Common myeloid progenitor, CD34-positive (primary cell): Measurements from ENCODE around the gene CAMTA1.

Experiments
- CTCF ChIA-PET: fragments of 350-600 bp; sonication (Branson Sonifier 250); formaldehyde crosslinking; loops from one replicate; lab custom pipeline; 2021; ENCODE audit warnings: antibody characterized with exemption; lab: Charles Lee
- POLR2A ChIA-PET: fragments of 350-600 bp; sonication (Branson Sonifier 250); formaldehyde crosslinking; loops from one replicate; lab custom pipeline; 2021; ENCODE audit warnings: antibody characterized with exemption; lab: Charles Lee
- DNase-seq, 3 donors: peaks; one replicate each; pipeline versions ENCODE4 v3.0.0 to v3.0.0-alpha.2; 2013
- H3K27ac ChIP-seq, 2 experiments: 1 replicate in 1 of 2; 2 replicates in 1 of 2; pipeline ENCODE4 v1.7.0; 2013; ENCODE audit warnings: inconsistent platforms in 2 of 2, low read length in 2 of 2, mild to moderate bottlenecking in 2 of 2, low read depth in 1 of 2, moderate library complexity in 1 of 2; ENCODE audit not compliant: severe bottlenecking in 2 of 2, insufficient read depth in 1 of 2, poor library complexity in 1 of 2
- H3K27me3 ChIP-seq, 5 experiments: replicated peaks in 2 of 5; 1 replicate in 3 of 5; 2 replicates in 2 of 5; pipeline versions ENCODE4 v1.6.1 to v1.7.0; 2013; ENCODE audit warnings: low read length in 4 of 5, mild to moderate bottlenecking in 2 of 5, moderate library complexity in 2 of 5, inconsistent platforms in 1 of 5; ENCODE audit not compliant: insufficient read depth in 5 of 5, control insufficient read depth in 4 of 5
- H3K36me3 ChIP-seq, 4 experiments: 1 replicate in 2 of 4; 2 replicates in 2 of 4; pipeline versions ENCODE4 v1.6.1 to v1.7.0; 2013; ENCODE audit warnings: low read length in 3 of 4, control low read depth in 1 of 4, mild to moderate bottlenecking in 1 of 4; ENCODE audit not compliant: control insufficient read depth in 4 of 4, insufficient read depth in 4 of 4
- H3K4me1 ChIP-seq, 4 experiments: 1 replicate in 3 of 4; 2 replicates in 1 of 4; pipeline versions ENCODE4 v1.6.1 to v1.7.1; 2013; ENCODE audit warnings: low read length in 3 of 4, mild to moderate bottlenecking in 3 of 4, control low read depth in 1 of 4, inconsistent platforms in 1 of 4, moderate library complexity in 1 of 4; ENCODE audit not compliant: control insufficient read depth in 4 of 4, insufficient read depth in 4 of 4; ENCODE audit errors: control extremely low read depth in 1 of 4
- H3K4me3 ChIP-seq, 7 experiments: 1 replicate in 4 of 7; 2 replicates in 3 of 7; pipeline versions ENCODE4 v1.5.1 to v1.7.0; 2013; ENCODE audit warnings: mild to moderate bottlenecking in 7 of 7, low read length in 6 of 7, moderate library complexity in 6 of 7, inconsistent platforms in 2 of 7, low read depth in 2 of 7, control low read depth in 1 of 7; ENCODE audit not compliant: insufficient read depth in 4 of 7, control insufficient read depth in 1 of 7; ENCODE audit errors: extremely low read depth in 1 of 7
- H3K9me3 ChIP-seq, 5 experiments: 1 replicate in 4 of 5; 2 replicates in 1 of 5; pipeline versions ENCODE4 v1.6.1 to v1.7.1; 2013; ENCODE audit warnings: low read length in 4 of 5, mild to moderate bottlenecking in 2 of 5, inconsistent platforms in 1 of 5, low read depth in 1 of 5, moderate library complexity in 1 of 5; ENCODE audit not compliant: control insufficient read depth in 4 of 5, insufficient read depth in 2 of 5; ENCODE audit errors: control extremely low read depth in 1 of 5
- WGBS: methylation state at CpG from one replicate; pipeline ENCODE4 v1.1.5; 2013; ENCODE audit not compliant: insufficient coverage; 5-methylcytosine and 5-hydroxymethylcytosine counted together

Gene CAMTA1

DNA sequence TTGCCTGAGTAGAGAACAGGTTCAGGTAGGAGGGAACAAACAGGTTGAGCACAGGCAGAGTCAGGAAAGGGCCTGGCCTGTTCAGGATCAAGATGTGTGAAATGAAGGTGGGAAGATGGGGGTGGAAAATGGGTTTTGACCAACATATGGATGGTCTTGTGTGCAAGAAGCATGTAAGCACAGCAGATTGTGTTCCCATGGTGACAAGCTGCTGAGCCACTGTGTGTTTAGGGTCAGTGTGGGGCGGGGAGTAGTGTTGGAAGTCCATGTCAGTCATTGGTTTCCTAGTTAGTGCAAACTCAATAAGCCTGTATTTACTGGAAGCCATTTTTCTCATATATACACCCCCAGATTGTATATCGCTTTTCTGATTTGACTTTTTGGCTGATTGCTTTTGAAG lies 111.9 kb downstream of the CAMTA1 start:
- no CpG with 5 or more reads among the region's 2 CpGs for WGBS
- H3K4me1 ChIP-seq, result peaks cover 0 to 2% (median 0%) of the 10 kb centered on the region in 4 experiments
- DNase-seq, result no peak
- POLR2A ChIA-PET, result no interaction called here
- H3K36me3 ChIP-seq, result no peaks in the 10 kb centered on the region
- H3K4me3 ChIP-seq, result no peak overlapping the region
- no peaks in the 10 kb centered on the region for H3K9me3 ChIP-seq
- CTCF ChIA-PET, result interaction anchor here (0.7 kb wide), 1 partner anchor 102 kb away, joined by 3 read pairs; no protein-coding TSS in a partner anchor
- H3K27ac ChIP-seq, result no peak overlapping the region
- H3K27me3 ChIP-seq, result no peaks in the 10 kb centered on the region

DNA sequence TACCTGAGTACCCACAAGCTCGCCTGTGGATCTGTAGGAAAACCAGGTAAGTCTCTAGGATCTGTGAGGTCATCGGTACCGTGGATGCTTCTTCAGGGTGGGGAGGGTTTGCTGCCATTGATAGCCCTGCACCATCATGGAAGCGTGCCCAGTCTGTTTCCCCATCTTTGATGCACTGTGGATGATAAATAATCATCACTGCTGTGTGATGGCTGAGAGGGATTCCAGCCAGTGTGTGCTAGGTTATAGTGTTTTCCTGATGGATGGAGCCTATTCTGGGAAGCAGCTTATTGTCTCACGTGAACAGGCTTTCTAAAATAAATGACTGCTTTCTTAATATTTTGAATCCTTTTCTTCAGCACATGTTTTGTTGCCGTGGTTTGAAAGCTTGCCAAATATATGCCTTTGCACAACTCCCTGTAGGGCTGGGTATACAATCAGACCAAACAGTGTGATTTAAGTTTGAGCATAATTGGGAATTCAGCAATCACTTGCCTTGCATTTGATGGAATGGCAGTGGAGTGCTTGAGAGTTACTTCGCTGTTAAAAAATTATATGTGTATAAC lies 113.8 kb downstream of the CAMTA1 start:
- no peaks in the 10 kb centered on the region for H3K36me3 ChIP-seq
- H3K27ac ChIP-seq, result no peak overlapping the region
- 82% methylated on average over 5 of the region's 7 CpGs for WGBS
- no peak overlapping the region for H3K4me3 ChIP-seq
- POLR2A ChIA-PET, result no interaction called here
- no peak for DNase-seq
- H3K9me3 ChIP-seq, result no peaks in the 10 kb centered on the region
- CTCF ChIA-PET, result no interaction called here
- no peaks in the 10 kb centered on the region for H3K27me3 ChIP-seq
- peaks cover 0 to 2% (median 0%) of the 10 kb centered on the region in 4 experiments for H3K4me1 ChIP-seq

DNA sequence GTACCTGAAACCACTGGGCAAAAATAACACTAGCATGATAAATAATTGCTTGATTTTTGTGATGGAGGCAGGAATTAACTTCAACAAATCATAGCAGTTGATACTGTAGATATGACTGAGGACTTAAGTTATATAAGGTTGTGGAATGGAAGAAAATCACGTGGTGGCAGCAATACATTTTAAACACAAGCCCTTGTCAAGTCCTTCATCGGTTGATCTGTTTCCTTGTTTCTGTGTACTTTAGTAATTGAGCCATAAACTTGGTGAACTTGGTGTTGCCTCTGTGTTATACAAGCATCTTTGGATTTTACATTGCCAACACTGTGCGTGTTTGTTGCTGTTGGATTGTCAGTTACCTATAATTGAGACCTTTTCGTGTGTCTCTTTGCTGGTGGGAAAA lies 114.4 kb downstream of the CAMTA1 start:
- ChIA-PET POLR2A (no interaction called here), CTCF (no interaction called here)
- WGBS, result 100% methylated on average over 3 of the region's 4 CpGs
- DNase-seq, result no peak
- Histone ChIP-seq H3K36me3 (no peaks in the 10 kb centered on the region), H3K27ac (no peak overlapping the region), H3K9me3 (no peaks in the 10 kb centered on the region), H3K4me1 (peaks cover 0 to 2% (median 0%) of the 10 kb centered on the region in 4 experiments), H3K4me3 (no peak overlapping the region), H3K27me3 (no peaks in the 10 kb centered on the region)

DNA sequence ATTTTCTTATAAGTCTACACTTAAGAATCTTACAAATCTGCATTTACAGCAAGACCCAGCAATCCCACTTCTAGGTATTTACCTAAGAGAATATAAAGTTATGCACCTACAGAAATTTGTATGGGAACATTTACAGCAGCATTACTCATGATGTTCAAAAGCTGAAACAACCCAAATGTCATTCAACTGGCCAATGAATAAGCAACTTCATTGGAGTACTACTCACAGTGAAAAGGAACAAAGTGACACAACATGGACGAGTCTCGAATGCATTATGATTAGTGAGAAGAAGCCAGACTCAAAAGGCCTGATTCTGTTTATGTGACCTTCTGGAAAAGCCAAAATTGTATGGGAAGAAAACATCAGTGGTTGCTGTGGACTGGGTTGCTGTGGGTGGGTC lies 116.9 kb downstream of the CAMTA1 start:
- H3K36me3 ChIP-seq, result no peaks in the 10 kb centered on the region
- WGBS, result 100% methylated on average over 2 of the region's 2 CpGs
- POLR2A ChIA-PET, result no interaction called here
- peaks cover 0 to 9% (median 5%) of the 10 kb centered on the region in 4 experiments for H3K4me1 ChIP-seq
- H3K9me3 ChIP-seq, result no peaks in the 10 kb centered on the region
- DNase-seq, result no peak
- no peak overlapping the region for H3K4me3 ChIP-seq
- no peaks in the 10 kb centered on the region for H3K27me3 ChIP-seq
- CTCF ChIA-PET, result no interaction called here
- H3K27ac ChIP-seq, result no peak overlapping the region

DNA sequence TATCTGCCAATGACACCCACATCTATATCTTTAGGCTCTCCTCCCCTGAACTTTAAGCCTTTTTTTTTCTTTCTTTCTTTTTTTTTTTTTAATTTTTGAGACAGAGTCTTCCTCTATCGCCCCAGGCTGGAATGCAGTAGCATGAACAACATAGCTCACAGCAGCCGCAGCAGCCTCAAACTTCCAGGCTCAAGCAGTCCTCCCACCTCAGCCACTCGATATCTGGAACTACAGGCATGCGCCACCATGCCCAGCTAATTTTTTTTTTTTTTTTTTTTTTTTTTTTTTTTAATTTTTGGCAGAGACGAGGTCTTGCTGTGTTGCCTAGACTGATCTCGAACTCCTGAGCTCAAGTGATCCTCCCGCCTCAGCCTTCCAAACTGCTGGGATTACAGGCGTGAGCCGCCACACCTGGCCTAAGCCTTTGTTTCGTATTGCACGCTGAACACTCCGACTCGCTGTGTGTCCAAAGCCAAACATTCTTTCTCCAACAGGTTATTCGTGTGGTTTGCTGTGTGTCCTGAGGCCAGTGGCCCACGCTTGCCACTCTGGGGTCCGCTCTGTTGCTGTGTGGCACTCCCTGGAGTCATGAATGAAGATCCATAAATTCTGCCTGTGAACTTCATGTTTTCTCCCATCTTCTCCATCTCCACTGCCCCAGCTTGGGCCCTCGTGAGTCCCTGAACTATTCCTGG lies 119.4 kb downstream of the CAMTA1 start:
- H3K36me3 ChIP-seq, result no peaks in the 10 kb centered on the region
- no peaks in the 10 kb centered on the region for H3K9me3 ChIP-seq
- no peak overlapping the region for H3K27ac ChIP-seq
- WGBS, result 98% methylated on average over 15 of the region's 17 CpGs
- ChIA-PET CTCF (interaction anchor here (1.0 to 2.7 kb wide), 3 partner anchors 10 to 20 kb away, joined by 3 to 15 read pairs (median 3); no protein-coding TSS in a partner anchor), POLR2A (no interaction called here)
- H3K4me1 ChIP-seq, result peaks cover 0 to 8% (median 6%) of the 10 kb centered on the region in 4 experiments
- DNase-seq, result no peak
- H3K27me3 ChIP-seq, result no peaks in the 10 kb centered on the region
- H3K4me3 ChIP-seq, result no peak overlapping the region

DNA sequence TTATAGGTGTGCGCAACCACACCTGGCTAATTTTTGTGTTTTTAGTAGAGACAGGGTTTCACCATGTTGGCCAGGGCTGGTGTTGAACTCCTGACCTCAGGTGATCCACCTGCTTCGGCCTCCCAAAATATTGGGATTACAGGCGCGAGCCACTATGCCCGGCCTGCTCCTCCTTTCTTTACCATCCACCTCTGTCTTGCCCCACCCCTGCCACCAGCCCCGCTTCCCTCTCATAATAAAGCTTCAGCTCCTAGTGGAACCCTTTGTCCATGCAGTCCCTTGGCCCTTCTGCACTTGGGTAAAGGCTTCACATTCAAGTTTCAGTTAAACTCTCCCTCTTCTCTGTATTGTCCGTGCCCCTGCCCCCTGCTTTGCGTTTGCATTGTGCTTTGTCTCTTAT lies 120.1 kb downstream of the CAMTA1 start:
- 95% methylated on average over 5 of the region's 8 CpGs for WGBS
- ChIA-PET CTCF (interaction anchor here (1.6 to 2.7 kb wide), 2 partner anchors 15 to 21 kb away, joined by 3 to 15 read pairs; no protein-coding TSS in a partner anchor), POLR2A (no interaction called here)
- Histone ChIP-seq H3K4me3 (no peak overlapping the region), H3K4me1 (peaks cover 0 to 8% (median 6%) of the 10 kb centered on the region in 4 experiments), H3K9me3 (no peaks in the 10 kb centered on the region), H3K36me3 (no peaks in the 10 kb centered on the region), H3K27ac (no peak overlapping the region), H3K27me3 (no peaks in the 10 kb centered on the region)
- no peak for DNase-seq

DNA sequence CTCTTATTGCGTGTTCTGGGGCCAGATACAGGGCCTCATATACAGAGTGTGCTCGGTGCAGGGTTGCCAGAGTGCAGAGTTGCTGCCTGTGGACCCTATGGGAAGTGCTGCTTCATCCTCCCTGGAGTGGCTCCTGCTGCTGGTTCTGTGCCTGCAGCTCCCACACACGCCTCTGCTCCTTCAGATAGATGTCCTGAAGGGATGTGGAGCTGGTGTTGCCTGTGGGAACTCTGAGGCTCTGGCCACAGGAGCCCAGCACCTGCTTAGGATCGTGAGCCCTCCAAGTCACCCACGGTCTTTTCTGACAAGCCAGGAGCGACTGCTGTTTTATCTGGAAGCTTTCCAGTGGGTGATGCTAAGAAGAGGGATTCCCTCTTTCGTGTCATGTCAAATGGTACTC lies 120.5 kb downstream of the CAMTA1 start:
- 94% methylated on average over 7 of the region's 7 CpGs for WGBS
- Histone ChIP-seq H3K27ac (no peak overlapping the region), H3K27me3 (no peaks in the 10 kb centered on the region), H3K36me3 (no peaks in the 10 kb centered on the region), H3K4me3 (no peak overlapping the region), H3K9me3 (no peaks in the 10 kb centered on the region), H3K4me1 (peaks cover 0 to 8% (median 6%) of the 10 kb centered on the region in 4 experiments)
- CTCF ChIA-PET, result no interaction called here
- POLR2A ChIA-PET, result no interaction called here
- no peak for DNase-seq
